ENCODE measurements around the gene PLCE1. TPM values are rescaled to one million over a fixed set of nuclear protein-coding genes. Genes with fewer than 3 reads are reported as not detected.

PLCE1 gene
- total RNA-seq, 4 donors from 2014 or later, result 4.1 to 17.0 (median 6.8) TPM

DNA sequence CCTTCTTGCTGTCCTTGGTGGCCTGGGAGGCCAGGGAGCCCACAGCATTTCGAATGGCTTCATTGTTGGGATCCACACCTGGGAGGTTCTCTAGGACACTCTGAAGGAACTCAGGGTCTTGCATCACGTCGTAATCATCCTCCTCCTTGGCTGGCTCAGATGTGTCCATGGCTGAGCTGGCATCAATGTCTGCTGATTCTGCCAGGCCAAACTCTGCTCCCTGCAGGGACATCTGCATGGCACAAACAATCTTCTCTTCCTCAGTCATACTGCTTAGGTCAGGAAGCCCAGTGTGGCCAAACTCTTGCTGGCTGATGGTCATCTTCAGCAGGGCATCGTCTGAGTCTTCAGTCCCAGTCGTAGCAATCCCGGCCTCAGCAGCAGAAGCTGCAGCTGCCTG is 34.9 kb upstream of the PLCE1 start:
- TF ChIP-seq, protein P1, sequence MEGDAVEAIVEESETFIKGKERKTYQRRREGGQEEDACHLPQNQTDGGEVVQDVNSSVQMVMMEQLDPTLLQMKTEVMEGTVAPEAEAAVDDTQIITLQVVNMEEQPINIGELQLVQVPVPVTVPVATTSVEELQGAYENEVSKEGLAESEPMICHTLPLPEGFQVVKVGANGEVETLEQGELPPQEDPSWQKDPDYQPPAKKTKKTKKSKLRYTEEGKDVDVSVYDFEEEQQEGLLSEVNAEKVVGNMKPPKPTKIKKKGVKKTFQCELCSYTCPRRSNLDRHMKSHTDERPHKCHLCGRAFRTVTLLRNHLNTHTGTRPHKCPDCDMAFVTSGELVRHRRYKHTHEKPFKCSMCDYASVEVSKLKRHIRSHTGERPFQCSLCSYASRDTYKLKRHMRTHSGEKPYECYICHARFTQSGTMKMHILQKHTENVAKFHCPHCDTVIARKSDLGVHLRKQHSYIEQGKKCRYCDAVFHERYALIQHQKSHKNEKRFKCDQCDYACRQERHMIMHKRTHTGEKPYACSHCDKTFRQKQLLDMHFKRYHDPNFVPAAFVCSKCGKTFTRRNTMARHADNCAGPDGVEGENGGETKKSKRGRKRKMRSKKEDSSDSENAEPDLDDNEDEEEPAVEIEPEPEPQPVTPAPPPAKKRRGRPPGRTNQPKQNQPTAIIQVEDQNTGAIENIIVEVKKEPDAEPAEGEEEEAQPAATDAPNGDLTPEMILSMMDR (IDR thresholded peaks at IDR 0.05; ENCODE audit: low read depth), result no peak

DNA sequence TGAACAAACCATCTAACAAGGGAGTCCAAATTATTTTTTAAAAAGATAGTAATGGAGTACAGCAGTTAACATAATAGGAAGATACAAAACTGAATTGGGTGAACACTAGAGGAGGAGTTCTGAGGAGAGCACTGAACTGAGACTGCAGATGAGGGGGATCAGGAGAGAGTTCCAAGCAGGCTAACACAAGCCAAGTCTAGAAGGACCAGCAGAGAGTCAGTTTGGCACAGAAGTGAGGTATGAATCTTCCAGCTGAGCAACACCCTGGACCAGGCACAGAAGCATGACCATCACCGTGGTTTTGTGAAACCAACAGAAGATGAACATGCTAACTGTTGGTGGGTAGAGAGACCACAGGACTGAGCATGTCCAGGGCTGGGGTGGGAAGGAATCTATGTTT is 30.8 kb upstream of the PLCE1 start:
- TF ChIP-seq, protein P1 (IDR thresholded peaks at IDR 0.05; ENCODE audit: low read depth), result no peak

DNA sequence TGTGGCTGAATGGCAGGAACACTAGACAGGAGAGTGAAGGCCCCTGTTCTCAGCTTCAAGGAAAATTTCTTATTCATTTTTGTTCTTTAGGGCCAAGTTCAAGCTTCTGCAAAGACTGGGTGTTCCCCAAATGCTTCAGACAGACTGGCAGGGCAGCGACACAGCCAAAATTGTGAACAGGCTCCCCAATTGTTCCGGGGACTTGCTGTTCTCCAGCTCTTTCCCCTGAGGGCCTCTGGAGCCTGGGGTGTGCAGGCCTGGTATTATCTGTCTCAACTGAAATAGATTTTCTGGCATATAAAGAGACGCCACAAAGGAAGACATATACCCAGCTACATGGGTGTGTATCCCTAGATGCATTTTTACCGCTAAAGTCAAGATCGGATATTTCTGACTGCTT is 30.3 kb upstream of the PLCE1 start:
- TF ChIP-seq, protein P1 (IDR thresholded peaks at IDR 0.05; ENCODE audit: low read depth), result no peak

DNA sequence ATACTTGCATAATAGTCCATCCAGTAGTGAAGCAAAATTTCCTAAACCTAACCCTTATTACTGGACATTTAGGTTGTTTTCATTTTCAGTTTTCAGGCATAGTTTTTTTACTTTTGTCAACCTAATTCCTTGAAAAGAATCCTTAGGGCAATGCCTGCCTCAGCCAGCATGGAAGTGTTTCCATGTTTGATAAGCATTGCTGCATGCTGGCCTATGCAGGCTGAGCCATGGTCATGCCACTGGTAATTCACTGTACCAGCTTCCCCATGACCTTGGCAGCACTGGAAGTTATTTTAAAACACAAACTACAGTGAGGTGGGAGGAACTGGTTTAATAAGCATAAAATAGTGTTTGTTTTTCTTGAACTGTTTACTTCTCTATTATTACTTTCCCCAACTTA is 27.8 kb upstream of the PLCE1 start:
- TF ChIP-seq, protein P1 (IDR thresholded peaks at IDR 0.05; ENCODE audit: low read depth), result no peak

DNA sequence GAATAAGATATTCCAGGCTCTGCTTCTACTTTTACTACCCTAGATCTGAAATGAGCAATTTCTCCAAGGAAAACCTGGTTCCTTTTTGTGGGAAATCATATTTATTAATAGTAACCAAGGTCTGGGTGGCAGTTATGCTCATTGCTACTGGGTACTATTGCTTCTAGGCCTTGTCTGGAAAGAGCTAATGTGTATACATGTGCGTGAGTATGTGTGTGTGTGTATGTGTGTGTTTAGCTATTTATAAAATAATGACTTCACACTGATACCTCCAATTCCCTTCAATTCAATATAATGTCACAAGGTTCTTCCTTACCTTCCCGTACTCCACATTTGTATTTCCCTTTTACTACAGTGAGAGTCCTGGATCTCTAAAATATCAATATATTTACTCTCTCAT is 26.0 kb upstream of the PLCE1 start:
- TF ChIP-seq, protein P1 (IDR thresholded peaks at IDR 0.05; ENCODE audit: low read depth), result no peak

DNA sequence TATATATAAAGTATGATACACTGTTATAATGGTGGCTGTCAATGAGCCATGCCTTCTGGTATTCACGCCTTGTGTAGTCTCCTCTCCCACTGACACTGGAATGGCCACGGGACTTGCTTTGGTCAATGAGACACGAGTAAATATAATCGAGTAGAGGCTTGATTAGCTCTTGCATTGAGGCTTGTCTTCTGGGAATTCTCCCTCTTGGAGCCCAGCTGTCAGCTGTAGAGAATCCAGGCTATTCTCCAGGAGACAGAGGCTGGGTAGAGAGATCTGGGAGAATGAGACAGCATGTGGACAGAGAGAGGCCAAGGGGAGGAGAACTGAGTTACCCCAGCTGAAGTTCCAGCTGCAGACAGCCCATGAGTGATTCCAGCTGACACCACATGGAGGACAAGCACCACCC is 25.2 kb upstream of the PLCE1 start:
- TF ChIP-seq, protein P1 (IDR thresholded peaks at IDR 0.05; ENCODE audit: low read depth), result no peak

DNA sequence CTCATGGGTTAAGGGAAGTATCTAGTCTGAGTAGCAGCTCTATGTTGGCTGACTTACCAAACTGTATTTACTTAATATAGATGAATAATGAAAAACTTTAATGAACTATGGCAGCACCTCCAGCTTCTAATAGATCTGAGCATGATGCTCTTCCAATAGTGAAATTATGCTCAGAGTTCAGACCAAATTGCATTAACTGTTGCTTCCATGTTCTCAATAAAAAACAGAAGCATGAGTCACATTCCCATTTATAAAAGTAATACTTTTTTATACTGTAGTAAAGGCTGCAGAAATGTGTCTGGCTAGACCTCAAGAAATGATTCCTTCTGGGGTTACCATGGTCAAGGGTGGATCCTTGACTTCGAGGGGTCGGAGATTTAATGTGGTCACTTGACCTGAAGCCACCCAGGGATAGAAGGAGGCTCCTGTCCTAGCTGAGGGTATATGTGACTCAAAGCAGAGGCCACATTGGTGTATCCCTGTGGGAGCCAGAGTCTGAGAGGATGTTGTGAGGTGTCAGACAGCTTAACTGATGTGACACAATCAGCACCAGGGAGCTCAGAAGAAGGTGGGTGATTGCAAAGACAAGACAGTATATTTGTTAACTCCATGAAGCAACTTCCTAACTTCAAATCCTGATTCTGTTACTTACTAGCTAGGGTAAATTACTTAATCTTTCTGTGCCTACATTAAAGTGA is 19.8 kb upstream of the PLCE1 start:
- TF ChIP-seq, protein P1 (IDR thresholded peaks at IDR 0.05; ENCODE audit: low read depth), result no peak

Data from subcutaneous adipose tissue (tissue), 4 donors.